Left ventricle myocardium inferior (tissue), 1 donor: ENCODE measurements around the gene TMPRSS13. TPM values are rescaled to one million over a fixed set of nuclear protein-coding genes. Genes with fewer than 3 reads are reported as not detected.
"Not testable (repeated sequence)": the region's sequence is repeated elsewhere in the genome, so short reads cannot be mapped to it uniquely, and the experiment has no call there.

Source experiments
- DNase-seq: peaks from one replicate; pipeline ENCODE4 v3.0.0-alpha.2; 2020
- H3K27ac ChIP-seq: fragments of 200-600 bp; replicated peaks from 2 replicates; pipeline ENCODE4 v1.8.0; 2021
- H3K27me3 ChIP-seq: fragments of 200-600 bp; 2 replicates; pipeline ENCODE4 v1.8.0; 2021; ENCODE audit warnings: low read depth
- H3K36me3 ChIP-seq: fragments of 200-600 bp; 2 replicates; pipeline ENCODE4 v1.8.0; 2021
- H3K4me1 ChIP-seq: fragments of 200-600 bp; 2 replicates; pipeline ENCODE4 v1.8.0; 2021
- H3K4me3 ChIP-seq: fragments of 200-600 bp; 2 replicates; pipeline ENCODE4 v1.8.0; 2021; ENCODE audit warnings: mild to moderate bottlenecking, moderate library complexity
- H3K9me3 ChIP-seq: fragments of 200-600 bp; replicated peaks from 2 replicates; pipeline ENCODE4 v1.8.0; 2021
- intact Hi-C: fragments of 100-400 bp; cut with micrococcal nuclease; formaldehyde crosslinking; loops from one replicate; pipeline ENCODE4 v1.11.0; 2022
- total RNA-seq: library from RNA; stranded (reverse); fragmentation: NEBNext Ultra II Directional; extraction: Animal tissue kit (Norgen Biotek cat#: 25700); gene quantifications from one replicate; pipeline ENCODE4 v1.2.1, GENCODE V29; 2021
- TF ChIP-seq, protein P1 (sequence below): fragments of 200-600 bp; IDR thresholded peaks from 2 replicates; pipeline ENCODE4 v1.8.0; 2021; ENCODE audit warnings: antibody characterized with exemption, mild to moderate bottlenecking, borderline replicate concordance
- donor health status: DM: no; HTN: yes; CAD: no; lungs with severe emphysema.

Gene TMPRSS13
- total RNA-seq, 1 donor from 2014 or later: not detected

DNA sequence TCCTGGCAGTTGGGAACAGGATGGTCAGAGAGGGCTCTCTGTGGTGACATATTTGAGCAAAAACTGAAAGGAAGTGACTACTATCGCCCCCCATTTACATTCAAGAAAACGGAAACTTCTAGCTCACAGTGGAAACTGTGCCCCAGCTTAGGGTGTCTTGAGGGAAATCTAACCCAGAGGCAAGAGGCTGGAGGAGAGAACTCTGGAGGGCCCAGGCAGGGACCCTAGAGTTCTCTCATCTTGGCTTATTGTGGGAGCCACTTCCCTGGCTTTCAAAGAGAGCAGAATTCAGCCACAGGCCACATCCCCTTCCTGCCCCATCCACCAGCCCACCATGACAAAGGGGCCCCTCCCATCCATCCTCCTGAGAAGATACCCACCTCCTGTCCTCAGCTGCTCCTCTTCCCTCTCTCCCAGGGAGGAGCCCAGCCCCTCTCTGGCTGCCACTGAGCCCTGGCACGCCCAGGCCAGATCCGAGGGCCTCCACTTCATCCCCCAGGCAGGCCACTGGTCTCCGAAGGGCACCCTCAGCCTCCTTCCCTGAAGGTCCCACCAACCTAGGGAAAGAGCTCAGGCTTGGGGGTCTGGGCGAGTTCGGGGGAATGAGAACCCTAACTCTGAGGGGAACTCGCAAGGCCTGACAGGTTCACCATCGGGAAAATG, 1.6 kb upstream of the TMPRSS13 start:
- no peak for DNase-seq
- Histone ChIP-seq H3K9me3 (no peaks in the 10 kb centered on the region), H3K27ac (no peak overlapping the region), H3K4me1 (peaks cover 2% of the 10 kb centered on the region), H3K4me3 (no peak overlapping the region), H3K36me3 (no peaks in the 10 kb centered on the region), H3K27me3 (no peaks in the 10 kb centered on the region)
- intact Hi-C loops: no loop called here
- TF ChIP-seq, protein P1, sequence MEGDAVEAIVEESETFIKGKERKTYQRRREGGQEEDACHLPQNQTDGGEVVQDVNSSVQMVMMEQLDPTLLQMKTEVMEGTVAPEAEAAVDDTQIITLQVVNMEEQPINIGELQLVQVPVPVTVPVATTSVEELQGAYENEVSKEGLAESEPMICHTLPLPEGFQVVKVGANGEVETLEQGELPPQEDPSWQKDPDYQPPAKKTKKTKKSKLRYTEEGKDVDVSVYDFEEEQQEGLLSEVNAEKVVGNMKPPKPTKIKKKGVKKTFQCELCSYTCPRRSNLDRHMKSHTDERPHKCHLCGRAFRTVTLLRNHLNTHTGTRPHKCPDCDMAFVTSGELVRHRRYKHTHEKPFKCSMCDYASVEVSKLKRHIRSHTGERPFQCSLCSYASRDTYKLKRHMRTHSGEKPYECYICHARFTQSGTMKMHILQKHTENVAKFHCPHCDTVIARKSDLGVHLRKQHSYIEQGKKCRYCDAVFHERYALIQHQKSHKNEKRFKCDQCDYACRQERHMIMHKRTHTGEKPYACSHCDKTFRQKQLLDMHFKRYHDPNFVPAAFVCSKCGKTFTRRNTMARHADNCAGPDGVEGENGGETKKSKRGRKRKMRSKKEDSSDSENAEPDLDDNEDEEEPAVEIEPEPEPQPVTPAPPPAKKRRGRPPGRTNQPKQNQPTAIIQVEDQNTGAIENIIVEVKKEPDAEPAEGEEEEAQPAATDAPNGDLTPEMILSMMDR: no peak

DNA sequence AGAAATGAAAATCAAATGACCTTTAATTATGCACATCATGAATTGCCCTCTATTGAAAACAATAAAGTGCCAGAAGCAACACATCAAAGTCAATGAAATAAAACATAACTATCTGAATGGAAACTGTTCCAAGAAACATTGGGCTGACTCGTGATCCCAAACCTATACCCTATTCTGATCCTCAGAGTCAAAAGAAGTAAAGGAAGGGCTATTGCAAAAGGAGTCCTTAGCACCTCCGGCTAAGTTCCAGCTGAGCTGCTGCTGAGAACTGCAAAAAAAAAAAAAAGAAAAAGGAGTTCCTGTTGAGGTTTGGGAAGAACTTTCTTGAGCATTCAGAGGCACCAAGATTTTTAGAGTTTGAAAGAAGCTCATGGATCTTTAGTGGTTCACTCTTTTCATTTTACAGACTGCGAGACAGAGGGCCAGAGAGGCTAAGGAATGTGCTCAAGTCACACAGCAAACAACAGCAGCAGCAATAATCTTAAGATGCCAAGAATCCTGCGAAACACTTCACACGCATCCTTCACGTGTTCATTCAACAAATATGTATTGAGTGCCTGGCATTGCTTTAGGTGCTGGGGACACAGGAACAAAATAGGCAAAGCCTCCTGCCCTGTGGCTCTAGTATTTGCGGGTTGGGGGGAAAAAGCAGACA, 841 bp upstream of the TMPRSS13 start:
- H3K36me3 ChIP-seq: no peaks in the 10 kb centered on the region
- DNase-seq: no peak
- intact Hi-C loops: no loop called here
- TF ChIP-seq, protein P1: no peak
- no peak overlapping the region for H3K4me3 ChIP-seq
- H3K27ac ChIP-seq: no peak overlapping the region
- H3K9me3 ChIP-seq: no peaks in the 10 kb centered on the region
- no peaks in the 10 kb centered on the region for H3K27me3 ChIP-seq
- H3K4me1 ChIP-seq: peaks cover 2% of the 10 kb centered on the region

DNA sequence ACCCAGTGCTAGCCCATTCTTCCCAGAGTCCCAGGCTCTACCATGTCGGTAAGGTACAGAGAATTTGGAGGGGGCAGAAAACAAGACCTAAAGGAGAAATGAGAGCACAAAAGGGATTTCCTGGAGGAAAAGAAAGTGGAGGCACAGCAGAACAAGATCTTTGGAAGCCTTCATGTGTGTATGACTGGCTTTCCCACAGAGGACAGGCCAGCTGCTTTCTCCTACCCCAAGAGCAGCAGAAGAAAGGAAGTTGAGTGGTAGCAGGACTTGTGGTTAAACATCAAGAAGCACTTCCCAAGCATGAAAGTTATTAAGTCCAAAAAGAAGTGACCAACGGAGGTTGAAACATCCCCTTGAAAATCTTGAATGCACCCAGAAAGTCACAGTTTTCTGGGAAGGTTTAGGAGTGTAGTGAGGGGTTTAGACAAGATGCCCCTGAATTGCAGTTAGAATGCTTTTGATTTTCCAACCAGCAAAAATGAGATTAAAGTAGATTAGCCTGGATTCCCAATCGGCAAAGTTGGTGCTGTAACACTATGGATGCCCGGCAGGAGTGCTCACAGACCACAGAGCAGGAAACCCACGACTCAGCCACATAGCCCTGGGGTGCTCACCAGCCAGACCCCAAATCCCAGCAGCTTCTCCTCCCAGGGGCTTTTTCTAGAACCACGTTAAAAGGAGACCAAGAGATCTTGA, 608 bp downstream of the TMPRSS13 start:
- Histone ChIP-seq H3K36me3 (no peaks in the 10 kb centered on the region), H3K9me3 (no peaks in the 10 kb centered on the region), H3K27me3 (no peaks in the 10 kb centered on the region), H3K4me3 (no peak overlapping the region), H3K4me1 (peaks cover 2% of the 10 kb centered on the region), H3K27ac (no peak overlapping the region)
- TF ChIP-seq, protein P1: no peak
- intact Hi-C loops: no loop called here
- DNase-seq: no peak

DNA sequence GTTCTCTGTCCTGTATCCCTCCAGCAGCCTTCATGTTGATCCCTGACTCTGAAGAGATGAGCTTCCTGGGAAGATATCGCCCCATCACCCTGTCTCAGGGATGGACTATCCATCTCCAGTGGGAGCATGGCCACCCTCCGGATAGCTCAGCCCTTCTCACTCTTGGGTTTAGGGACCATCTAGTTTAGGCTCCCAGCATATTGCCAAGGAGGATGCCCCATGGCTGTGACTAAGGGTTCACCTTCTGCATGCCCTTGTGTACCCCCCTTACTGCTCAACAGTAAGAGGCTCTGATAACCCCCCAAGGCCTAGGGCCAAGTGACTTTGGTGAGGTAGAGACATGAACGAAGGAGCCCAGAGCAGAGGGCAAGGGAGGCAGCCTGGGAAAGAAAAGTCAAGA, 1.3 kb downstream of the TMPRSS13 start:
- TF ChIP-seq, protein P1: no peak
- DNase-seq: no peak
- Histone ChIP-seq H3K36me3 (no peaks in the 10 kb centered on the region), H3K4me1 (peaks cover 2% of the 10 kb centered on the region), H3K27me3 (no peaks in the 10 kb centered on the region), H3K27ac (no peak overlapping the region), H3K9me3 (no peaks in the 10 kb centered on the region), H3K4me3 (no peak overlapping the region)
- intact Hi-C loops: no loop called here

DNA sequence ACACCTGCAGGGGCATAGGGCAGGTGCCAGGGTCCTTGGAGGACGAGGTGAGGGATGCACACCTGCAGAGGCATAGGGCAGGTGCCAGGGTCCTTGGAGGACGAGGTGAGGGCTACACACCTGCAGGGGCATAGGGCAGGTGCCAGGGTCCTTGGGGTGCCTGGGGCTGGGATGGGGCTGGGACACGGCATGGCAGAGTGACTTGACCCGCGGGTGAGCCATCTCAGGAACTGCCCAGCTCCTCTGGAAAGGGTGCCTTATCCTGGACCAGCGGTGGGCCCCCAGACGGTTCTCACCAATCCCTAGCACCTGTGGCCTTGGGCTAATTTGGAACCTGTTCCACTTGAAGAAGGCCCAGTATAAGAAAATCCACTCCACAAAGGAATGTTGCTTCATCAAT, 3.0 kb downstream of the TMPRSS13 start:
- DNase-seq, intact Hi-C loops: not testable (repeated sequence)

More for the DNA sequence above, 3.0 kb downstream of the TMPRSS13 start:
- H3K9me3 ChIP-seq, H3K27ac ChIP-seq, H3K27me3 ChIP-seq, H3K36me3 ChIP-seq, H3K4me3 ChIP-seq, H3K4me1 ChIP-seq: not testable (repeated sequence)
